AG09319 (cell line): Measurements from ENCODE around the gene KLK7.

Experiments
- DNase-seq: peaks from one replicate; pipeline ENCODE4 v3.0.0-alpha.2; 2010; ENCODE audit warnings: low read depth; ENCODE audit errors: extremely low read depth
- CTCF ChIP-seq: IDR thresholded peaks from 2 replicates; pipeline ENCODE4 v1.5.1; 2011; ENCODE audit warnings: low read depth, mild to moderate bottlenecking, inconsistent platforms, low read length, moderate library complexity

The KLK7 gene

GRCh38 chr19:50932018-50932689 is 51.6 kb downstream of the KLK7 start:
- DNase-seq: no peak
- TF ChIP-seq CTCF: no peak

GRCh38 chr19:50931023-50931422 is 52.7 kb downstream of the KLK7 start:
- no peak for DNase-seq
- TF ChIP-seq CTCF: no peak

GRCh38 chr19:50928831-50929230 is 54.9 kb downstream of the KLK7 start:
- no peak for TF ChIP-seq CTCF
- DNase-seq: no peak
